Activated CD4-positive, alpha-beta memory T cell treated with anti-CD3 and anti-CD28 coated beads for 36 hours (primary cell): ENCODE measurements around the gene BTG3. TPM values are rescaled to one million over a fixed set of nuclear protein-coding genes. Genes with fewer than 3 reads are reported as not detected.

ENCODE experiments used
- CTCF ChIA-PET: fragments of 350-600 bp; sonication (Branson Sonifier 250); formaldehyde crosslinking; loops from one replicate; lab custom pipeline; 2021; ENCODE audit warnings: antibody characterized with exemption, inconsistent platforms; lab: Charles Lee
- POLR2A ChIA-PET: fragments of 350-600 bp; sonication (Branson Sonifier 250); formaldehyde crosslinking; loops from one replicate; lab custom pipeline; 2021; ENCODE audit warnings: antibody characterized with exemption; lab: Charles Lee
- DNase-seq: peaks from one replicate; pipeline ENCODE4 v3.0.0-alpha.2; 2020
- H3K27ac Mint-ChIP-seq: one replicate; pipeline ENCODE4 v1.8.0; 2021; ENCODE audit warnings: mixed read lengths
- H3K27me3 Mint-ChIP-seq: one replicate; pipeline ENCODE4 v1.8.0; 2021; ENCODE audit warnings: mixed read lengths
- H3K36me3 Mint-ChIP-seq: one replicate; pipeline ENCODE4 v1.8.0; 2021; ENCODE audit warnings: mixed read lengths
- H3K4me1 Mint-ChIP-seq: one replicate; pipeline ENCODE4 v1.8.0; 2021; ENCODE audit warnings: low read depth, mixed read lengths
- H3K4me3 Mint-ChIP-seq: one replicate; pipeline ENCODE4 v1.8.0; 2021; ENCODE audit warnings: mild to moderate bottlenecking, mixed read lengths
- H3K9me3 Mint-ChIP-seq: one replicate; pipeline ENCODE4 v1.8.0; 2021; ENCODE audit warnings: mixed read lengths
- intact Hi-C: fragments of 100-400 bp; cut with micrococcal nuclease; formaldehyde crosslinking; loops from one replicate; pipeline ENCODE4 v1.15.1; 2023
- total RNA-seq, 2 experiments: library from RNA; stranded (reverse); gene quantifications; one replicate each; pipeline ENCODE4 v1.2.3, GENCODE V29; 2021

BTG3 gene
- total RNA-seq, 2 experiments from 2014 or later, result 43.4 to 44.1 TPM

DNA sequence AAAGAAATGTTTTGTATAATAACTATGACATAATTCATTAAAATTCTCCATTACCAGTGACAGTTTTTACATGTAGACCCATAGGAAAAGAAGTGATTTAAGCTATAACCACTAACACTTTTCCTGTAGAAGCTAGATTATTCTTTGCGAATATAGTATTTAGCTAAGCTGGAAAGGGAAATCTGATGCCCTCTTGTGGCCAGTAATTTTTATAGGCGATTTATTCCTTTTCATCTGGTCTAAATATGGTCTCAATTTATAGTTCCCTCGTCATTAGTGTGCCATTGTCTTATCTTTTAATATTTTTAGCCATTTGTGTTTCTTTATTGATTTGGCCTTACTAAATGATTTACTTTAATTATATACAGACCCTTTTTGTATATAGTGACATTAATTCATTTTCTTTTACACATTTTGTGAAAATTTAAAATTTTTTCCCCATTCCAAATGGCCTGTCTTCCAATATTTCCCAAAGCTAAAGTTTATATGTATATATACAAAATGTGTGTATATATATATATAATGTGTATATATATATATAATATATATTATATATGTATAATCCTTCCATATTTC is 26.7 kb downstream of the BTG3 start:
- no peak overlapping the region for H3K4me3 Mint-ChIP-seq
- peaks cover 1% of the 10 kb centered on the region for H3K27me3 Mint-ChIP-seq
- H3K27ac Mint-ChIP-seq, result no peak overlapping the region
- POLR2A ChIA-PET, result no interaction called here
- H3K4me1 Mint-ChIP-seq, result no peaks in the 10 kb centered on the region
- intact Hi-C loops, result loop anchor here (1.0 kb wide), 1 partner anchor 199 kb away; no protein-coding TSS in a partner anchor
- peaks cover 2% of the 10 kb centered on the region for H3K36me3 Mint-ChIP-seq
- CTCF ChIA-PET, result interaction anchor here (0.6 to 7.0 kb wide), 15 partner anchors 15 to 200 kb away, joined by 3 to 145 read pairs (median 4); no protein-coding TSS in a partner anchor
- H3K9me3 Mint-ChIP-seq, result no peaks in the 10 kb centered on the region
- DNase-seq, result no peak

DNA sequence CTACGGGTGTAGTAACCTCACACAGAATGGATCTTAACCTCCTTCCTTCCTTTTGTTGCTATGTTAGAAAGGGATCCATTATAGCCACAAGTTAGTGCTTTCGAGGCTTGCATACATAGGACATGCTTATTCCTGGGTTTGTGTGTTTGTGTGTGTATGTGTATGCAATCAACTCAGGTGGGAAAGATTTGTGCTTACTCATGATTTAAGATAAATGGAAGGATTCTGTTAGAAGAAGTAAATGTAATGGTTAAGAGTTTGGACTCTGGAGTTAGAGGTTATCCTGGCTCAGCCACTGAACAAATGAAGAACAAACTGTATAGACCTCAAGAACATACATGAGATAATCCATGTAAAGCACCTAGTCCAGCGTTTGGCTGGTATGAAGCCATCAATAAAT is 28.8 kb downstream of the BTG3 start:
- H3K4me3 Mint-ChIP-seq, result no peak overlapping the region
- ChIA-PET CTCF (interaction anchor here (7.0 kb wide), 1 partner anchor 198 kb away, joined by 145 read pairs; no protein-coding TSS in a partner anchor), POLR2A (no interaction called here)
- H3K9me3 Mint-ChIP-seq, result no peaks in the 10 kb centered on the region
- H3K27me3 Mint-ChIP-seq, result peaks cover 1% of the 10 kb centered on the region
- H3K27ac Mint-ChIP-seq, result no peak overlapping the region
- no peaks in the 10 kb centered on the region for H3K36me3 Mint-ChIP-seq
- intact Hi-C loops, result no loop called here
- DNase-seq, result no peak
- no peaks in the 10 kb centered on the region for H3K4me1 Mint-ChIP-seq

DNA sequence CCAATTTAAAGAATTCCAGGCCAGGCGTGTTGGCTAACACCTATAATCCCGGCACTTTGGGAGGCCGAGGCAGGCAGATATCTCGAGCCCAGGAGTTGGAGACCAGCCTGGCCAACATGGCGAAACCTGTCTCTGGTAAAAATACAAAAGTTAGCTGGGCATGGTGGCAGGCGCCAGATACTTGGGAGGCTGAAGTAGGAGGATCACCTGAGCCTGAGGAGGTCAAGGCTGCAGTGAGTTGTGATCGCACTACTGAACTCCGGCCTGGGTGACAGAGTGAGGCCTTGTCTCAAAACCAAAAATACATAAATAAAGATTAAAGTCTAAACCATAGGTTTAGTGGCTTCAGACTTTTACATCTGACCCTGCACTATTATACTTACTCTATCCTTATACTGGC is 32.4 kb downstream of the BTG3 start:
- ChIA-PET POLR2A (no interaction called here), CTCF (interaction anchor here (7.0 kb wide), 1 partner anchor 194 kb away, joined by 145 read pairs; no protein-coding TSS in a partner anchor)
- Mint-ChIP-seq H3K27ac (no peak overlapping the region), H3K4me1 (no peaks in the 10 kb centered on the region), H3K27me3 (no peaks in the 10 kb centered on the region), H3K9me3 (no peaks in the 10 kb centered on the region), H3K36me3 (no peaks in the 10 kb centered on the region), H3K4me3 (no peak overlapping the region)
- no peak for DNase-seq
- intact Hi-C loops, result no loop called here

DNA sequence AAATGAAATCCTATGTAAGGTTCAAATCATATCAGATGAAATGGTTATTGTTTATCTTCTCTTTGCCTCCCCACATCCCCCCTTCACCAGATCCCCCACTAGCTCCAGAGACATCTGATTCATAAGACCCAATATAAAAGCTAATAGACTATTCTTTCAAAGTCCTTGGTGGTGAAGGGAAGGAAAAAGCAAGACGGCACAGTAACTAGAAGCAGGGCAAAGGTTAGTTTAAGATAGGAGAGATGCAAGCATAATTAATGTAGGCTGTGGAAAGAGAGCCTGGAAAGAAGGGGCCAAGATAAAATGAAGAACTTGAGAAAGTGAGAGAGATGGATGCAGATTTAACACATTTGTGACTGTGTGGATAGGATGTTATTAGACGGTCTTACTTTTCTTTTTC is 33.8 kb downstream of the BTG3 start:
- no peaks in the 10 kb centered on the region for H3K9me3 Mint-ChIP-seq
- no peak overlapping the region for H3K4me3 Mint-ChIP-seq
- intact Hi-C loops, result no loop called here
- no peak for DNase-seq
- H3K4me1 Mint-ChIP-seq, result no peaks in the 10 kb centered on the region
- no peak overlapping the region for H3K27ac Mint-ChIP-seq
- no peaks in the 10 kb centered on the region for H3K36me3 Mint-ChIP-seq
- ChIA-PET CTCF (no interaction called here), POLR2A (no interaction called here)
- no peaks in the 10 kb centered on the region for H3K27me3 Mint-ChIP-seq

DNA sequence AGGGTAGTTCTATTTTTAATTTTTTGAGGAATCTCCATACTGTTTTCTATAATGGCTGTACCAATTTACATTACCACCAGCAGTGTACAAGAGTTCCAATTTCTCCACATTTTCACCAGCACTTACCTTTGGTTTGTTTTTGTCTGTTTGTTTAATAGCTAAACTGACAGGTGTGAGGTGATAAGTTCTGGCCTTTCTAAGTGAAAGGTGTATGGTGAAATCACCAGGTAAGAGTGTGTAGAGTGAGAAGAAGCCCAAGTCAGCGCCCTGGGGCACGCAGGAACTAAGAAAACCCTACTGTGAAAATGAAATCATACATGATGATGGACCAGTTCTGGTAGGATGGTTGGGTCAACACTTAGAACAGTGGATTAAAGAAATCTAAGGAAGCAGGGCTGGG is 34.5 kb downstream of the BTG3 start:
- H3K36me3 Mint-ChIP-seq, result no peaks in the 10 kb centered on the region

DNA sequence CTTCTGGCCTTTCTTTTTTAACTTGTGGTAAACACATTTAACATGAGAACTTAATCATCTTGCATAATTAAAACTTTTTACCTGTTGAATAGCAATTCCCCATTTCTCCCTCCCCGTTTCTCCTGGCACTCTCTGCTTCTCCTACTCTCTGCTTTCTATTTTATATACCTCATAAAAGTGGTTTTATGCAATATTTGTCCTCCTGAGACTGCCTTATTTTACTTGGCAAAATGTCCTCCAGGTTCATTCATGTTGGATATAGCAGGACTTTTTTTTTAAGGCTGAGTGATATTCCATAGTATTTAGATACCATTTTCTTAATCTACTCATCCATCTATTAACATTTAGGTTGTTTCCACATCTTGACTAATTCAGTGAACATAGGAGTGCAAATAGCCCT is 35.0 kb downstream of the BTG3 start:
- CTCF ChIA-PET, result no interaction called here
- H3K27me3 Mint-ChIP-seq, result peaks cover 4% of the 10 kb centered on the region
- intact Hi-C loops, result no loop called here
- POLR2A ChIA-PET, result no interaction called here
- H3K4me1 Mint-ChIP-seq, result no peaks in the 10 kb centered on the region
- no peak overlapping the region for H3K27ac Mint-ChIP-seq
- no peaks in the 10 kb centered on the region for H3K9me3 Mint-ChIP-seq
- DNase-seq, result no peak
- no peaks in the 10 kb centered on the region for H3K36me3 Mint-ChIP-seq
- no peak overlapping the region for H3K4me3 Mint-ChIP-seq

More for the DNA sequence above, 34.5 kb downstream of the BTG3 start:
- H3K4me3 Mint-ChIP-seq, result no peak overlapping the region
- POLR2A ChIA-PET, result no interaction called here
- CTCF ChIA-PET, result no interaction called here
- intact Hi-C loops, result no loop called here
- no peak overlapping the region for H3K27ac Mint-ChIP-seq
- DNase-seq, result no peak
- H3K9me3 Mint-ChIP-seq, result no peaks in the 10 kb centered on the region
- no peaks in the 10 kb centered on the region for H3K4me1 Mint-ChIP-seq
- H3K27me3 Mint-ChIP-seq, result peaks cover under 1% of the 10 kb centered on the region

DNA sequence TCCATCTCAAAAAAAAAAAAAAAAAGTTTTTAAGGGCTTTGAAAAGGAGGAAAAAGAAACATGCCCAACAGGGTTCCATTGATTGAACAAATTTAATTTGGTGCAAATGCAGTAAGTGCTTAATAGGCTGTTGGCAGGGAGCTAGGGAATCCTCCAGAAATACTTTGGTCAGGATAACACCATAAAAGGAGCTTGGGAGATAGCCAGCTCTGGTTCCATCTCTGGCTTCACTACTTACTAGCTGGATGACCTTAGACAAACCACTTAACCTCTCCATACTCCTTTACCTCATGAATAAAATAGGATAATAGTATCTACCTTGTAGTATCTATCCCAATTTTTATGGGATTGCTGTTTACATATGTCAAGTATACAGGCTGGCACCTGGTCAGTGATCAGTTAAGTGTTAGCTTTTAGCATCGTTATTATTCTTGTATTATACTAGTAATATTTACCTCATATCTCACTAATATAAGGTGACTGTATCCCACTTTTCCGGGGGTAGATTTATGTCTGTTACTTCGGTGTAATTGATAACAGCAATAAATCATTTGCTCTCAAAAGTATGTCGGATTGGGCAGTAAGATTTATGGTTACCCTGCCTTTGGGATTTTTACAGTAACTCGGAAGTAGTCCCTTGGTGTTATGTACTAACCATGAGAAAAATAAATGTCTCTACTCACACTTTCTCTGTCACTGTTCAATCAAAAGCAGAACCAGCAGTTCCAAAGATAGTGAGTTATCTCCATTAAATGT is 36.4 kb downstream of the BTG3 start:
- no peaks in the 10 kb centered on the region for H3K36me3 Mint-ChIP-seq
- H3K4me1 Mint-ChIP-seq, result no peaks in the 10 kb centered on the region
- H3K4me3 Mint-ChIP-seq, result no peak overlapping the region
- no peak for DNase-seq
- H3K9me3 Mint-ChIP-seq, result no peaks in the 10 kb centered on the region
- ChIA-PET CTCF (interaction anchor here (0.5 to 1.2 kb wide), 2 partner anchors 12 to 189 kb away, joined by 4 read pairs; no protein-coding TSS in a partner anchor), POLR2A (no interaction called here)
- intact Hi-C loops, result no loop called here
- peaks cover 4% of the 10 kb centered on the region for H3K27me3 Mint-ChIP-seq
- H3K27ac Mint-ChIP-seq, result no peak overlapping the region

DNA sequence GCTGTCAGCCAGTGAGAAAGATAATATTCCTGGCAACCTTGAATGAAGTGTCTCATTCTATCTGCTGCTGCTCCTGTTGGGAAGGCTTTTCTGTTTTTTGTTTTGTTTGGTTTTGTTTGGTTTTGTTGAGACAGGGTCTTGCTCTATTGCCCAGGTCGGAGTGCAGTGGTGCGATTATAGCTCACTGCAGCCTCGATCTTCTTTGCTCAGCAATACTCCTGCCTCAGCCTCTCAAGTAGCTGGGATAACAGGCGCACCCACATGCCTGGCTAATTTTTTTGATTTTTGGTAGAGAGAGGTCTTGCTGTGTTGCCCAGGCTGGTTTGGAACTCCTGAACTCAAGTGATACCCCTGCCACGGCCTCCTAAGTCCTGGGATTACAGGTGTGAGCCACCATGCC is 37.6 kb downstream of the BTG3 start:
- CTCF ChIA-PET, result interaction anchor here (0.6 kb wide), 1 partner anchor 74 kb away, joined by 3 read pairs; no protein-coding TSS in a partner anchor
- Mint-ChIP-seq H3K27me3 (peaks cover 4% of the 10 kb centered on the region), H3K4me3 (no peak overlapping the region), H3K4me1 (no peaks in the 10 kb centered on the region), H3K36me3 (no peaks in the 10 kb centered on the region), H3K9me3 (no peaks in the 10 kb centered on the region), H3K27ac (no peak overlapping the region)
- POLR2A ChIA-PET, result no interaction called here
- intact Hi-C loops, result no loop called here
- DNase-seq, result no peak

DNA sequence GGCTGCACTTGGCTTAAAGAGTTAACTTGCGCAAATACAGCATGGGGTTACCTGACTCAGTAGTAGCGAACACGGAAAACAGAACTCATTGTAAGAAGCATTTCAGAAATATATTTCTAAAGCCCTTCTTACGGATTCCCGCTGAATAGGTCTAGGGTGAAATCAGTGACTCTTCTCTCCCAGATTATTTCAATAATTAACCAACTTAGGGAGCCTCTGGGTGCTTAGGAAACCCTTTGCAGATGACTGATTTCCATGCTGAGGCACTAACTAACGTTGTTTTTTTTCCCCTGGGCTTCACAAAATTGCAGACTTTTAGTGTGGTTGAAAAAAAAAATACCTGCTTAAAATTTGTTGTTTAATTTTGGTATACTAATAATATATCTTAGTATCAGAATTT is 40.3 kb downstream of the BTG3 start:
- H3K4me1 Mint-ChIP-seq, result no peaks in the 10 kb centered on the region
- H3K27me3 Mint-ChIP-seq, result peaks cover 4% of the 10 kb centered on the region
- intact Hi-C loops, result no loop called here
- H3K27ac Mint-ChIP-seq, result no peak overlapping the region
- ChIA-PET CTCF (no interaction called here), POLR2A (no interaction called here)
- no peak overlapping the region for H3K4me3 Mint-ChIP-seq
- no peak for DNase-seq
- no peaks in the 10 kb centered on the region for H3K9me3 Mint-ChIP-seq
- H3K36me3 Mint-ChIP-seq, result no peaks in the 10 kb centered on the region

DNA sequence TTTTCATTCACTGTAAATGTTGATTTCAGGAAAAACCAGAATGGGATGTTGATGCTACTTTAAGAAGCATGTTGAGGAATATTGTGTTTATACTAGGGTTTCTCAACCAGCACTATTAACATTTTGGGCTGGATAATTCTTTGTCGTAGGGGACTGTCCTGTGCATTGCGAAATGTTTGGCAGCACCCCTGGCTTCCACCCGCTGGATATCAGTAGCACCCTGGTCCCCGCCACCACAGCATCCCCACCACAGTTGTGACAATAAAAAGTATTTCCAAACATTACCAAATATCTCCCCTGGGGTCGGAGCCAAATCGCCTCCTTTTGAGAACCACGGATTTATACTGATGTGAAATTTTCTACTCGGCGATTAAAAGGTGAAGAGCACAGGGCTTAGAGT is 41.9 kb downstream of the BTG3 start:
- intact Hi-C loops, result no loop called here
- H3K9me3 Mint-ChIP-seq, result no peaks in the 10 kb centered on the region
- H3K27ac Mint-ChIP-seq, result no peak overlapping the region
- no peak overlapping the region for H3K4me3 Mint-ChIP-seq
- ChIA-PET CTCF (no interaction called here), POLR2A (no interaction called here)
- peaks cover 4% of the 10 kb centered on the region for H3K27me3 Mint-ChIP-seq
- no peak for DNase-seq
- no peaks in the 10 kb centered on the region for H3K36me3 Mint-ChIP-seq
- no peaks in the 10 kb centered on the region for H3K4me1 Mint-ChIP-seq

DNA sequence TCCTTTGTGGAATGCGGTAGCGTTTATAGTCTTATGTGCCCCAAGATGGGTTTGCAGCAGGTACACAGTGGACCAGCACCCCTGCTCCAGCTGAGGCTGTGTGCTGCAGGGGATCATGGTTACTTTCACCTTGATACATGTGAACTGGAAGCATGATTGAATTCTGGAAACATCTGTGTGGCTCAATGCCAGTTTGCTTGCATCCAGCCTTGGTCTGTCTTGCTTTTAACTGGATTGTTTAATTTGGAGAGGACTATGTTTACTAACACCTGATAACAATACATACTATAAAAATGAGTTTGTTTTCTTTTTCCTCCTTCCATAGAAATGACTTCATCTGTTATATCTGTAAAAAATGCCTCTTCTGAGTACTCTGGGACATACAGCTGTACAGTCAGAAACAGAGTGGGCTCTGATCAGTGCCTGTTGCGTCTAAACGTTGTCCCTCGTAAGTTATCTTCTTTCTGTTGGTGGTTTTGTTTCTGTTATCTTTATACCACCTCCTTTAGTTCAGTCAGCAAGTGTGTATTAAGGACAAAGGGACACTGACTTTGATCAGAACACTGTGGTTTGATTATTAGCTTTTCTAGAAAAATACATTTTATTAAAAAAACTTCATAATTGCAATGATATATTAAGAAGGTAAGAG is 52.2 kb downstream of the BTG3 start:
- Mint-ChIP-seq H3K27me3 (no peaks in the 10 kb centered on the region), H3K36me3 (no peaks in the 10 kb centered on the region), H3K27ac (no peak overlapping the region), H3K4me1 (no peaks in the 10 kb centered on the region), H3K9me3 (no peaks in the 10 kb centered on the region), H3K4me3 (no peak overlapping the region)
- ChIA-PET CTCF (no interaction called here), POLR2A (no interaction called here)
- no peak for DNase-seq
- intact Hi-C loops, result no loop called here

DNA sequence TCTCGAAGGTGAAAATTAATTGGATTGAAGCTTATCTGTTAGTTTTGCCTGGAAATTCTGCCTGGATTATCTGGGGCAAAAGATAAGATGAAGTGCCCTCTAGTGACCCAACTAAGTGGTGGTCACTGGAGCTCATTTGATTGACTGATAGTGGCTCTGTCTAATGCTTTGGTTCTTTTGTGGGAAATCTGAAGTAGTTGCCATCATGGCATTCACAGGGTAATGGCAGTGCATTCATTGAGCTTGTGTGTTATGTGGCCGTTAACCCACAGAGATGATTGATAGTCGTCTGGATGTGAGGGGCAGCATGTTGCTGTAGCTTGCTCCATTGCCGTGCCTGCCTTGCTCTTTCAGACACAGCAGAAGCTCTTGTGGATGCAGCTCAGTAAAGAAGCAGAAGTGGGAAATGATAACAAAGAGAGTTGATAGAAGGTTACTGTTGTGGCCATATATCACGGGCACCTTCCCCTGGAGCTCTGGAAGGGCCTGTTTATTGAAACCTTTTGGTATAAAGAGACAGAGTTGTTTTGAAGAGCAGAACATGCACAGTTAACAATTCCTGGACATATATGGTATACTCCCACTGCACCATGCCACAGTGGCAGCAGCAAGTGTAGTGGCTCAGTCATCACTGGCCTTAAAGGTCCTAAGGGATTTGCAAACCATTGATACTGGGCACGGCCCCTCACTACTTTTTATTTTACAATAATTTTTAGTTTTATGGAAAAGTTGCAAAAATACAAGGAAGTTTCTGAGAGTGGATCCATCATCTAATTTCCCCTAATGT is 57.8 kb downstream of the BTG3 start:
- no peak for DNase-seq
- Mint-ChIP-seq H3K4me3 (no peak overlapping the region), H3K36me3 (no peaks in the 10 kb centered on the region), H3K27ac (no peak overlapping the region), H3K4me1 (no peaks in the 10 kb centered on the region), H3K9me3 (no peaks in the 10 kb centered on the region), H3K27me3 (no peaks in the 10 kb centered on the region)
- POLR2A ChIA-PET, result no interaction called here
- CTCF ChIA-PET, result interaction anchor here (0.8 to 1.8 kb wide), 4 partner anchors 31 to 168 kb away, joined by 3 to 23 read pairs (median 4); no protein-coding TSS in a partner anchor
- intact Hi-C loops, result loop anchor here (1.0 kb wide), 1 partner anchor 168 kb away; no protein-coding TSS in a partner anchor
